ENCODE results near the gene VPS26A.

Gene VPS26A

GRCh38 chr10:69100136-69100872 is 23.7 kb upstream of the VPS26A start:
- Histone ChIP-seq H3K27ac (ENCODE audit: extremely low read depth, low read depth, low read length) (no peak overlapping the region), H3K4me1 (ENCODE audit: control insufficient read depth, insufficient read depth, low read length) (no peaks in the 10 kb centered on the region), H3K9me3 (ENCODE audit: control insufficient read depth, insufficient read depth, low read depth, low read length) (no peaks in the 10 kb centered on the region), H3K4me3 (ENCODE audit: low read depth, low read length) (no peak overlapping the region), H3K36me3 (ENCODE audit: control insufficient read depth in 2 of 2, insufficient read depth in 1 of 2, low read length in 2 of 2) (no peaks in the 10 kb centered on the region)
- TF ChIP-seq SALL2 (tag by site-specific recombination; IDR thresholded peaks at IDR 0.05; ENCODE audit: borderline replicate concordance) (no peak), ZNF610 (tag by site-specific recombination; IDR thresholded peaks at IDR 0.05; ENCODE audit: borderline replicate concordance) (no peak), ZNF26 (tag by site-specific recombination; IDR thresholded peaks at IDR 0.05) (no peak), ZBTB7A (tag by site-specific recombination; IDR thresholded peaks at IDR 0.05; ENCODE audit: low read depth) (no peak)
- ChIA-PET POLR2A (no interaction called here), CTCF (interaction anchor here (0.7 kb wide), 3 partner anchors 122 to 540 kb away, joined by 3 to 4 read pairs (median 3); no protein-coding TSS in a partner anchor)

- POLR2A ChIA-PET, result no interaction called here
- H3K4me1 ChIP-seq (ENCODE audit: control insufficient read depth, insufficient read depth, low read length), result no peaks in the 10 kb centered on the region
- no peak overlapping the region for H3K27ac ChIP-seq (ENCODE audit: extremely low read depth, low read depth, low read length)
- H3K4me3 ChIP-seq (ENCODE audit: low read depth, low read length), result no peak overlapping the region
- no peaks in the 10 kb centered on the region for H3K9me3 ChIP-seq (ENCODE audit: control insufficient read depth, insufficient read depth, low read depth, low read length)
- TF ChIP-seq ZNF266 (tag by site-specific recombination; IDR thresholded peaks at IDR 0.05; ENCODE audit: low read depth) (no peak), ZNF121 (tag by site-specific recombination; IDR thresholded peaks at IDR 0.05) (0 out of 2 replicates have a peak, but pooled peaks have one; percentile 42)
- H3K36me3 ChIP-seq (ENCODE audit: control insufficient read depth in 2 of 2, insufficient read depth in 1 of 2, low read length in 2 of 2), result no peaks in the 10 kb centered on the region
- CTCF ChIA-PET, result no interaction called here
Observed at GRCh38 chr10:69101451-69102095, 22.4 kb upstream of the VPS26A start.

GRCh38 chr10:69102440-69102839 is 21.5 kb upstream of the VPS26A start:
- Histone ChIP-seq H3K4me3 (ENCODE audit: low read depth, low read length) (no peak overlapping the region), H3K9me3 (ENCODE audit: control insufficient read depth, insufficient read depth, low read depth, low read length) (no peaks in the 10 kb centered on the region), H3K27ac (ENCODE audit: extremely low read depth, low read depth, low read length) (no peak overlapping the region), H3K36me3 (ENCODE audit: control insufficient read depth in 2 of 2, insufficient read depth in 1 of 2, low read length in 2 of 2) (no peaks in the 10 kb centered on the region), H3K4me1 (ENCODE audit: control insufficient read depth, insufficient read depth, low read length) (no peaks in the 10 kb centered on the region)
- POLR2A ChIA-PET, result no interaction called here
- TF ChIP-seq ZNF830 (tag by site-specific recombination; IDR thresholded peaks at IDR 0.05; ENCODE audit: low read depth) (no peak), BCL11A (tag by site-specific recombination; IDR thresholded peaks at IDR 0.05; ENCODE audit: low read depth) (no peak), ZNF423 (tag by site-specific recombination; IDR thresholded peaks at IDR 0.05) (no peak)
- CTCF ChIA-PET, result interaction anchor here (1.0 to 2.0 kb wide), 2 partner anchors 8 kb away, joined by 3 to 12 read pairs; no protein-coding TSS in a partner anchor

- Histone ChIP-seq H3K27ac (ENCODE audit: extremely low read depth, low read depth, low read length) (no peak overlapping the region), H3K4me1 (ENCODE audit: control insufficient read depth, insufficient read depth, low read length) (no peaks in the 10 kb centered on the region), H3K36me3 (ENCODE audit: control insufficient read depth in 2 of 2, insufficient read depth in 1 of 2, low read length in 2 of 2) (no peaks in the 10 kb centered on the region), H3K9me3 (ENCODE audit: control insufficient read depth, insufficient read depth, low read depth, low read length) (no peaks in the 10 kb centered on the region), H3K4me3 (ENCODE audit: low read depth, low read length) (no peak overlapping the region)
- CTCF ChIA-PET, result interaction anchor here (2.0 kb wide), 1 partner anchor 10 kb away, joined by 12 read pairs; no protein-coding TSS in a partner anchor
- POLR2A ChIA-PET, result no interaction called here
- no peak for TF ChIP-seq ZSCAN23 (tag by site-specific recombination; IDR thresholded peaks at IDR 0.05)
- TF ChIP-seq ZNF660 (tag by site-specific recombination; IDR thresholded peaks at IDR 0.05), result no peak
- no peak for TF ChIP-seq ZNF311 (tag by site-specific recombination; IDR thresholded peaks at IDR 0.05; ENCODE audit: borderline replicate concordance)
Observed at GRCh38 chr10:69103784-69104183, 20.2 kb upstream of the VPS26A start.
